PC-9 (cell line): ENCODE data around the gene CADPS2. TPM values are rescaled to one million over a fixed set of nuclear protein-coding genes. Genes with fewer than 3 reads are reported as not detected.

Experiments
- BruUV-seq: library from RNA; stranded (reverse); fragments of 400-500 nt; replicated peaks from 2 replicates; lab custom pipeline; 2021; lab: Mats Ljungman, UMichigan
- CTCF ChIA-PET: fragments of 300-600 bp; sonication (Branson Sonifier 250); formaldehyde crosslinking; loops from one replicate; lab custom pipeline; 2022; ENCODE audit warnings: antibody characterized with exemption; lab: Charles Lee
- POLR2A ChIA-PET: fragments of 300-600 bp; sonication (Branson Sonifier 250); formaldehyde crosslinking; loops from one replicate; lab custom pipeline; 2022; ENCODE audit warnings: antibody characterized with exemption; ENCODE audit not compliant: unreplicated experiment; lab: Charles Lee
- DNase-seq, 2 experiments: peaks; one replicate each; pipeline versions ENCODE4 v3.0.0 to v3.0.0-alpha.2; 2015 to 2022; ENCODE audit warnings: mixed read lengths in 1 of 2
- H2AFZ ChIP-seq: fragments of 200-600 bp; sonication (generic); 2 replicates; pipeline ENCODE4 v1.8.1; 2017; ENCODE audit warnings: antibody characterized with exemption
- H3F3A ChIP-seq: fragments of 200-600 bp; sonication (generic); 2 replicates; pipeline ENCODE4 v1.8.1; 2017; ENCODE audit warnings: antibody characterized with exemption, mild to moderate bottlenecking, low read depth; ENCODE audit not compliant: insufficient read depth
- H3K27ac ChIP-seq: fragments of 200-600 bp; sonication (generic); 2 replicates; pipeline ENCODE4 v1.6.1; 2016; ENCODE audit warnings: mixed run types
- H3K27me3 ChIP-seq: fragments of 200-600 bp; sonication (generic); 2 replicates; pipeline ENCODE4 v1.6.1; 2016; ENCODE audit warnings: low read depth, mixed run types; ENCODE audit not compliant: insufficient read depth
- H3K36me3 ChIP-seq: fragments of 200-600 bp; sonication (generic); 2 replicates; pipeline ENCODE4 v1.6.1; 2016; ENCODE audit warnings: low read depth, mixed run types
- H3K4me1 ChIP-seq: fragments of 200-600 bp; sonication (generic); replicated peaks from 2 replicates; pipeline ENCODE4 v1.6.1; 2016; ENCODE audit warnings: mixed run types; ENCODE audit not compliant: insufficient read depth
- H3K4me2 ChIP-seq: fragments of 200-600 bp; sonication (generic); 2 replicates; pipeline ENCODE4 v1.6.1; 2017; ENCODE audit warnings: mixed run types
- H3K4me3 ChIP-seq: fragments of 200-600 bp; sonication (generic); 2 replicates; pipeline ENCODE4 v1.6.1; 2016; ENCODE audit warnings: mixed run types
- H3K79me2 ChIP-seq: fragments of 200-600 bp; sonication (generic); 2 replicates; pipeline ENCODE4 v1.6.1; 2017; ENCODE audit warnings: low read depth, mixed run types
- H3K9me2 ChIP-seq: fragments of 200-600 bp; sonication (generic); 2 replicates; pipeline ENCODE4 v1.8.1; 2017; ENCODE audit warnings: mild to moderate bottlenecking; ENCODE audit not compliant: insufficient read depth
- H3K9me3 ChIP-seq: fragments of 200-600 bp; sonication (generic); 2 replicates; pipeline ENCODE4 v1.8.1; 2016; ENCODE audit warnings: low read depth; ENCODE audit not compliant: insufficient read depth
- H4K20me1 ChIP-seq: fragments of 200-600 bp; sonication (generic); 2 replicates; pipeline ENCODE4 v1.8.1; 2017; ENCODE audit not compliant: insufficient read depth
- EZH2 ChIP-seq: fragments of 200-600 bp; sonication (generic); IDR thresholded peaks from 2 replicates; pipeline ENCODE4 v1.8.0; 2017; ENCODE audit warnings: antibody characterized with exemption, low read depth
- intact Hi-C: fragments of 100-400 bp; cut with micrococcal nuclease; formaldehyde crosslinking; loops from one replicate; pipeline ENCODE4 v1.10.0; 2022; ENCODE audit not compliant: unreplicated experiment
- total RNA-seq: library from RNA; stranded (reverse); gene quantifications from 2 replicates; pipeline ENCODE4 v1.2.3, GENCODE V29; 2021
- TF ChIP-seq, protein P1 (sequence below): fragments of 200-600 bp; sonication (generic); conservative IDR thresholded peaks from 2 replicates; pipeline ENCODE4 v1.6.1; 2017; ENCODE audit warnings: mixed run types, antibody characterized with exemption, mild to moderate bottlenecking, moderate library complexity

The CADPS2 gene
- total RNA-seq, 1 experiment from 2014 or later = 11.9 TPM

DNA sequence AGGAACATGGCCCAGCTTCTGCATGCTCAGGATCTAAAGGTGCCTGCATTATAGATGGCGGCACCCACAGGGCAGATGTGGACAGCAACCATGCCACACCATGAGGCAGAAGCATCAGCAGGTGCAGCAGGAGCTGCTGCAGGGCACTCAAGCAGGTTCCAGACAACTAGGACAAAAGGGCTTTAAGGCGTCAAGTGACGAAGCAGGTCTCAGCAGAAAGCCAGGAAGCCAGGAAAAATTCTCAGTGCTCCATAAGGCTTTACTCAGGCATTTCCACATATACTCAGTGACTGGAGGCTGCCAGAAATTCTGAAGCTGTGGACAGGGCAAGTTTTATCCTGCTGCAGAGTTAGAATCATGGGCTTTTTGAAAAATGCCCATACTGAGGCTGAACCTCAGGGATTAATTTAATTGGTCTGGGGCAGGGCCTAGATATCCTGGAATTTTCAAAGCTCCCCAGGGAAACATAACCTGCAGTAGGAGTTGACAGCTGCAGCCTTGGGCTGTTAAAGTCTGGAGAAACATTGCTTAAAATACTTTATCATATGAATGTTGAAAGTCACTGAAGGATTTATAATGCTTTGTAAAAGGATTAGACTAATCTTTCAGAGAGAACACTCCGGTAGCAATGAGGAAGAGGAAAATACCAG is 115.4 kb downstream of the CADPS2 start:
- H3K27me3 ChIP-seq = no peaks in the 10 kb centered on the region
- no peaks in the 10 kb centered on the region for H3K79me2 ChIP-seq
- TF ChIP-seq, protein P1, sequence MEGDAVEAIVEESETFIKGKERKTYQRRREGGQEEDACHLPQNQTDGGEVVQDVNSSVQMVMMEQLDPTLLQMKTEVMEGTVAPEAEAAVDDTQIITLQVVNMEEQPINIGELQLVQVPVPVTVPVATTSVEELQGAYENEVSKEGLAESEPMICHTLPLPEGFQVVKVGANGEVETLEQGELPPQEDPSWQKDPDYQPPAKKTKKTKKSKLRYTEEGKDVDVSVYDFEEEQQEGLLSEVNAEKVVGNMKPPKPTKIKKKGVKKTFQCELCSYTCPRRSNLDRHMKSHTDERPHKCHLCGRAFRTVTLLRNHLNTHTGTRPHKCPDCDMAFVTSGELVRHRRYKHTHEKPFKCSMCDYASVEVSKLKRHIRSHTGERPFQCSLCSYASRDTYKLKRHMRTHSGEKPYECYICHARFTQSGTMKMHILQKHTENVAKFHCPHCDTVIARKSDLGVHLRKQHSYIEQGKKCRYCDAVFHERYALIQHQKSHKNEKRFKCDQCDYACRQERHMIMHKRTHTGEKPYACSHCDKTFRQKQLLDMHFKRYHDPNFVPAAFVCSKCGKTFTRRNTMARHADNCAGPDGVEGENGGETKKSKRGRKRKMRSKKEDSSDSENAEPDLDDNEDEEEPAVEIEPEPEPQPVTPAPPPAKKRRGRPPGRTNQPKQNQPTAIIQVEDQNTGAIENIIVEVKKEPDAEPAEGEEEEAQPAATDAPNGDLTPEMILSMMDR = no peak
- TF ChIP-seq EZH2 = no peak
- CTCF ChIA-PET = no interaction called here
- H3K4me3 ChIP-seq = no peak overlapping the region
- H2AFZ ChIP-seq = no peak overlapping the region
- POLR2A ChIA-PET = no interaction called here
- peaks cover 6% of the 10 kb centered on the region; the same call in 1 of the 2 replicates for H3K9me2 ChIP-seq
- no peak overlapping the region for H3K27ac ChIP-seq
- no peaks in the 10 kb centered on the region for H3K36me3 ChIP-seq
- no TSS peak for BruUV-seq
- intact Hi-C loops = no loop called here
- no peak overlapping the region for H3K4me2 ChIP-seq
- no peaks in the 10 kb centered on the region for H4K20me1 ChIP-seq
- no peaks in the 10 kb centered on the region for H3K9me3 ChIP-seq
- H3K4me1 ChIP-seq = no peaks in the 10 kb centered on the region
- DNase-seq = no peak
- no peaks in the 10 kb centered on the region for H3F3A ChIP-seq

- H3K4me1 ChIP-seq = no peaks in the 10 kb centered on the region
- intact Hi-C loops = no loop called here
- ChIA-PET CTCF (interaction anchor here (0.6 kb wide), 1 partner anchor 35 kb away, joined by 3 read pairs; no protein-coding TSS in a partner anchor), POLR2A (no interaction called here)
- no peaks in the 10 kb centered on the region for H3K27me3 ChIP-seq
- no peaks in the 10 kb centered on the region for H3K36me3 ChIP-seq
- H3K9me2 ChIP-seq = peaks cover 6% of the 10 kb centered on the region; the same call in 1 of the 2 replicates
- no peak overlapping the region for H3K4me3 ChIP-seq
- no peaks in the 10 kb centered on the region for H3F3A ChIP-seq
- BruUV-seq = no TSS peak
- H2AFZ ChIP-seq = no peak overlapping the region
- no peak overlapping the region for H3K4me2 ChIP-seq
- no peaks in the 10 kb centered on the region for H4K20me1 ChIP-seq
- no peaks in the 10 kb centered on the region for H3K79me2 ChIP-seq
- DNase-seq = no peak
- H3K27ac ChIP-seq = no peak overlapping the region
- TF ChIP-seq EZH2 = no peak
- TF ChIP-seq, protein P1 = no peak
- no peaks in the 10 kb centered on the region for H3K9me3 ChIP-seq
These were observed 117.4 kb downstream of the CADPS2 start for GRCh38 chr7:122768827-122769226.

DNA sequence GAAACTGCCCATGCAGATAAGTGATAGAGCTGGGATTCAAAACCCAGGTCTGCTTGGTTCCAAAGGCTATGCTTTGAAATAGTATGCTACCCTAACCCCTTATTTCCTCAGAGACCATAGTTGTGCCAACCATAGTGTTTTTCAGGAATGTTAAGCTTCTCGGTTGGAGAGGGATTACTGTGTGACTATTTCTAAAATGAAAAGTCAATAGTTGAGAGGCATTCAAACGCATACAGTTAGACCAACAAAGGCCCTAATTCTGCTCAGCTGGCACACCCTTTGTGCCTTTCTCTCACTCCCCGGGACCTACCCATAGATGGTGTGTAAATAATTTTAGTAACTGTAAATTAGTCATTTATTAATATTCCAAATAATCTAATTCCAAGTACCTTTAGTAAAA is 118.9 kb downstream of the CADPS2 start:
- no peak for TF ChIP-seq EZH2
- TF ChIP-seq, protein P1 = no peak
- no peaks in the 10 kb centered on the region for H3K79me2 ChIP-seq
- no peaks in the 10 kb centered on the region for H4K20me1 ChIP-seq
- BruUV-seq = no TSS peak
- H3K9me2 ChIP-seq = peaks cover 6% of the 10 kb centered on the region; the same call in 1 of the 2 replicates
- H3K4me2 ChIP-seq = no peak overlapping the region
- ChIA-PET CTCF (no interaction called here), POLR2A (no interaction called here)
- H3F3A ChIP-seq = no peaks in the 10 kb centered on the region
- H3K36me3 ChIP-seq = no peaks in the 10 kb centered on the region
- intact Hi-C loops = no loop called here
- no peaks in the 10 kb centered on the region for H3K9me3 ChIP-seq
- DNase-seq = no peak
- H3K4me1 ChIP-seq = no peaks in the 10 kb centered on the region
- no peak overlapping the region for H2AFZ ChIP-seq
- H3K4me3 ChIP-seq = no peak overlapping the region
- no peak overlapping the region for H3K27ac ChIP-seq
- H3K27me3 ChIP-seq = no peaks in the 10 kb centered on the region
